Astrocyte (in vitro differentiated cells and primary cell): ENCODE measurements around the gene MYADM.

ENCODE experiments used
- CTCF ChIP-seq: IDR thresholded peaks from 2 replicates; pipeline ENCODE4 v1.5.1; 2011; ENCODE audit warnings: low read depth, mild to moderate bottlenecking, inconsistent platforms, low read length, moderate library complexity; ENCODE audit not compliant: insufficient read depth
- EZH2 ChIP-seq: IDR thresholded peaks from 2 replicates; pipeline ENCODE4 v1.6.1; 2012; ENCODE audit warnings: mild to moderate bottlenecking, low read length, inconsistent platforms; ENCODE audit not compliant: insufficient read depth

- TF ChIP-seq CTCF (no peak), EZH2 (no peak)
Observed at GRCh38 chr19:53874606-53874990, 6.9 kb downstream of the MYADM start.
